GM19043 (cell line): ENCODE data around the gene RIPOR2.

ENCODE experiments used
- ATAC-seq: cut with Tn5 transposase; IDR thresholded peaks from one replicate; pipeline ENCODE4 v1.9.1; 2021; ENCODE audit warnings: low read depth; ENCODE audit not compliant: unreplicated experiment

The RIPOR2 gene

DNA sequence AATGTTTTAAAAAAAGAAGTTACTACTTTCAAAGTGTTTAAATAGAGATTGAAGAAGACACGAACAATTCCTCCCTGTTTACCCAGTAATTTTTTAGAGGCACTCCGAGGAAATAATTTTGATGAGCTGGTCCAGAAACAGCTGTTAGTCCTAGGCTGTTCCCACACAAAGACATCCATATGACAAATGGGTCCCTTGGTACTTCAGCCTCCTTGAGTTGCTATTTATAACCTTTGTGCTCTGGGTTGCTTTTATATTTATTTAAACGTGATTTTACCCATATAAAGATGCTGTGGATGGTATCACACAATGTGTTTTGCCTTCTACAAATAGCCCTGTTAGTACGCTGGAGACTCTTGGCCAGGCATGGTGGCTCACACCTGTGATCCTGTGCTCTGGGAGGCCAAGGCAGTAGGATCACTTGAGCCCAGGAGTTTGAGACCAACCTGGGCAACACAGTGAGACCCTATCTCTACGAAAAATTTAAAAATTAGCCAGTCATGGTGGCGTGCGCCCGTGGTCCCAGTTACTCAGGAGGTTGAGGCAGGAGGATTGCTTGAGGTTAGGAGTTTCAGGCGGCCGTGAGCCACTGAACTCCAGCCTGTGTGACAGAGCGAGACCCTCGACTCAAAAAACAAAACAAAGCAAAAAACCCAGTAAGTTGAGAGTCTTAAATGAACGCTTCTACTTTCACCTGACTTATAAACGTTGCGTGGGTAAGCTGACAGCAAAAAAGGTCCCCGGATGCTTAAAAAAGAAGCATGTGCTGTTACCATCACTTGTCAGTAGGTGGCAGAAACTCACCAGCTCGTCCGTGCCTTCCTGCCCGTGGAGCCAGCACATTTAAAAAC is 80.1 kb downstream of the RIPOR2 start:
- ATAC-seq = no peak

DNA sequence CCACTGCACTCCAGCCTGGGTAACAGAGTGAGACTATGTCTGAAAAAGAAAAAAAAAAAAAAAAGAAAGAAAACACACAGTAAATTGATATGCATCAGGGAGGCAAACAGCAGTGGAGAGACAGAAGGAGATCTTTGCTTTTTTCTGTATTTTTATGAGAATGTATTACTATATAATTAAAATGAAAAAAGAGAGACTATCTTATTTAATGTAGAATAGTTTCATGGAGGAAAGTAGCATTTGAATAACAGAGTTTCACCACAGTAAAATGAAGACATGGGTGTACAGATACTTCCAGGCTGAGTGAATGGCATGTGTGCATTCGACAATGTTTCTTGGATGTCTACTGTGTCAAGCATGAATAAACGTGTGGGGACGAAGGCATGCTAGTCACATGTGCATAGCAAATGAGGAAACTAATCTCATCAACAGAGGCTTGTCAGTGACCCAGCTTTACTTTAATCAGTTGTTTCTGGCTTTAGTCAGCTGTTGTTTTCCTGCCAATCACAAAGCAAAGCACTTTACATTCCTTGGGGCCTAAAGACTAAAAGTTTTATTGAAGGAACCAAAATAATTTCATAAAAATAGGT is 81.6 kb downstream of the RIPOR2 start:
- no peak for ATAC-seq

DNA sequence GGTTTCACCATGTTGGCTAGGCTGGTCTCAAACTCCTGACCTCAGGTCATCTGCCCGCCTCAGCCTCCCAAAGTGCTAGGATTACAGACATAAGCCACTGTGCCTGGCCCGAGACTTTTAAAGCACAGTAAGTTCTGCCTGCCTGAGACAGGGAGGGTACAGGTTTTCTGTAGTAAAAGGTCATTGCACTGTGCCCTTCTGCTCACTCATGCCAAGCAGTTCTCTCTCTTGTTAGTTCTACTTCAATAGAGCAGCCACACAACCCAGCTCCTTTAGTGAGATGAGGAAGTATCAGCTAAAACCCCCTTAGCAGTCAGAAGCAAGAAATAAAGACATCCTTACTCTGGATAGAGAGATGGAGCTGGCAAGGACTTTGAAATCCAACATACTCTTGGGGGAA is 84.7 kb downstream of the RIPOR2 start:
- ATAC-seq = no peak

DNA sequence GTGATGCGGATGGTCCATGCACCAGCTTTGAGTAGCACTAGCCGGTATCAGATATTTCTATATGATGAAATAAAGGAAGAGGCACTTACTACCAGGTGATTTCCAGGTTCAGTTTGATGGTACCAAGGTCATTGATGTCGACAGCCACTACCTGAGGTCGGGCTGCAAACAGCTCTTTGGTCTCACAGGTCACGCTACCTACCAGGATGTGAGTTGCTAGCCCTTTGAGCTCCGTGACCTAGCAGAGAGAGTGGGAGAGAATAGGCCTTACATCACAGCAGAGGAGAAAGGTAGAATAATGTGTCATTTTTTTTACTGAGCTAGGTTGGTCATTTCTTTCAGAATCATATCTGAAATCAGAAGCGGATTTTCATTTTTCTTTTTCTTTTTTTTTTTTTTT is 86.0 kb downstream of the RIPOR2 start:
- no peak for ATAC-seq

DNA sequence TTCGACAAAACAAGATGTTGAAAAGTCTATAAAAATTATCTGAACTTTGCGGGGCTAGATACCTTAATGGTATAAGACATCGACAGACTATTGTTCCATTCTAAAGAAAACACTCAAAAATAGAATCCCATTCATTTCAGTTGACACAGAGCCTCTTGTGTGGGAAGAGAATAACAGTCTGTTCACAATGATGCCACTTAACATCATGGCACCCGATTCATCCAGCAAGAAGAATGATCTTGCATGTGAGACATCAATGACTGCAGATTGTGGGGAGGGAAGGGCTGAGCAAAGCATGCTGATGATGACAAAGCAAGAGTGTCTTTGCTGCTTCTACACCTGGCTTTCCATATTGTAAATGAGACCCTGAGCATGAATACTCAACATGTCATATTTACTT is 87.3 kb downstream of the RIPOR2 start:
- no peak for ATAC-seq

DNA sequence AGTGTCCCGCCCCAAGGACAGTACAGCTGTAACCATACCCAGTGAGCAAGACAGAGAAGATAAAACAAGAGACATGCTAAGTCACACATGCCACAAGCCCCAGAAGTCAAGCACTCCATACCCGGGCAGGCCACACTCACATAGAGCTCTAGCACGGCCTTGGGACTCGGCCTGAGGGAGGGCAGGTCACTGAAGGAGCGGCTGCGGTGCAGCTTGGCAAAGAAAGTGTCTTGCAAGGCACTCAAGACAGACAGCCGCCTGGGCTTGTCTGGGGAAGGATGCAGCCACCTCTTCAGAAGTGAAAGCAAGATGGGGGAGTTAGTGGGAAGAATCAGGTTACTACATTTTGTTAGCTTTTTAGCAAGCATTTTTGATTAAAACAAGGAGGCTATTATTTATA is 88.4 kb downstream of the RIPOR2 start:
- ATAC-seq = no peak

DNA sequence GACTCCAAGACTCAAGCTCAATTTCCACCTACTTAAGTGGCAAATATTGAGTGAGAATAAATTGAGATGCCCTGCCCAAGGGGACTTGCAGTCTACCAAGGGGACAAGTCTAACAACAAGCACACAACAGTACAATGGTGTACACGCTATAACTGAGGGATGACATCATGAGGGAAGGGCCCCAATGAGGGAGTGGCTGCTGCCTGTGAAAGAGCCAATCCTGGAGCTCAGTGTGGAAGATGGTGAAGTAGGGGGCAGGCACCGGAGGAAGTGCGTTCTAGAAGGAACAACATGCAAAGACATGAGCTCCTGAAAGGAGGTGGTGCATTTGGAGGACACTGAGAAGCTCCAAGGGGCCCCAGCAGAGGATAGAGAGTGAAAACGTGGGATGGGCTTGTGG is 90.2 kb downstream of the RIPOR2 start:
- ATAC-seq = no peak

DNA sequence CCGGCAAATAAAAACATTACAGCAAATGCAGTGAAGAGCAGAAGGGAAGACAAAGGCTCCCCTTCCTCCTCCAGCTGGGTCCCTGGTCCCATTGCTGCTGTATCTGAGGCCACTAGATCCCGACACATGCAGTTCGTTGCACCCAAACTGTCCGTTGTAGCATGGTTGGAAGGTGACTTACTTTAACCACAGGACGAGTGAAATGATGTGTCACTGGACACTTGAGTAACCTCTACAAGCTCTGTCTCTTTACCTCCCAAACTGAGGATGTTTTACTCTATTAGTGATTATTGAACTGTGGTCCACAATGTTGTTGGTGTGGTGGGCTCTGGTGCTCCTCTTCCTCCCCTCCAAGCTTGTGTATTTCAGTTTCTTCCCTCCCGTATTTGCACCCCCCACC is 90.9 kb downstream of the RIPOR2 start:
- ATAC-seq = no peak

DNA sequence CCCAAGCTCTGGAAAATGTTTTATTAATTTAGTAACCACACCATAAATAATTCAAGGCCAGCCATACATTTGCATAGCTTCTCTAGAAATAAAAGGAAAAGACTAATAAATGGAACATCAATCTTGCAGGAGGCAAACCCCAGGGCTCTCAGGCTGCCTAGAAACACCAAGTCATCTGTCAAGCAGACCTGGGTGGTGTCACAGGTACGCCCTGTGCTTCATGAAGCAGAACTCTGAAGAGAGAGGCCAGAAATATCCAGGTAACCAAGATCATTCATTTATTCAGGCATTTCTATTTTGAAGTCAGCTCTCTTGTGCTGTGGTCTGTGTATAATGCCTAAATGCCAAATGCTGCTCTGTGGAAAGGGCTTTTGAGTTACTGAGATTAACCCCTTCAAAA is 91.7 kb downstream of the RIPOR2 start:
- ATAC-seq = no peak

DNA sequence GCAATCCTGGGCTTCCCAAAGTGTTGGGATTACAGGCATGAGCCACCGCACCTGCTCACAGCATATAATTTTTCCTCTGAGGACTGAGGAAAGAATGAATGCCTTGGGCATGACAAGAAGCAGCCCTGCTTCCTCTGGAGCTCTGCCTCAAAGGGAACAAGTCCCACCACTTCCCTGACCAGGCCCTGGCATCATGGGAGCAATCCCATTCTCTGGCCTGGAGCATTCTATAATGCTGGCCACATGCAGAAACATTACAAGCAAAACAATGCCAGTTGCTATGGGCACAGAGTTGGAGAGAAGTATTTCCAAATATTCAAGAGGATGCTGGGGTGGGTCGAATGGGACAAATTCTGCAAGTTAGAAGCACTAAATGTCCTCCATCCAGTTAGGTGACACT is 95.6 kb downstream of the RIPOR2 start:
- ATAC-seq = no peak

DNA sequence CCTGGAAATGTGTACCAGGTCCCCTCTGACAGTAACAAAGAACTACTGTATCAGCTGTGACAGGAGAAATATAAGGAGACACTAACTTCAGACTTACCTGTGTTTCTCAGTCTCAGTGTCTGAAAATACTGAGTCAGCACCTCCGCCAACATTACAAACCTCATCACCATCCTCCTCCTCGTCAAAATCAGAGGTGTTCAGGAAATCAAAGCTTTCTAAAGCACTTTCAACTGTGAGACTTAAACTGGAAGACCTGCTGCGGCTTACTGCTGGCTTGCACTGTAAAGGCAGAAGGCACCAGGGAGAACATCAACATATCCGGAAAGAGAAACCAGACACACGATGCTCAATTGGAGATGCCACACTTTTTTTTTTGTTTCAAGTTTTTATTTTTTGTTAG is 96.8 kb downstream of the RIPOR2 start:
- ATAC-seq = no peak

DNA sequence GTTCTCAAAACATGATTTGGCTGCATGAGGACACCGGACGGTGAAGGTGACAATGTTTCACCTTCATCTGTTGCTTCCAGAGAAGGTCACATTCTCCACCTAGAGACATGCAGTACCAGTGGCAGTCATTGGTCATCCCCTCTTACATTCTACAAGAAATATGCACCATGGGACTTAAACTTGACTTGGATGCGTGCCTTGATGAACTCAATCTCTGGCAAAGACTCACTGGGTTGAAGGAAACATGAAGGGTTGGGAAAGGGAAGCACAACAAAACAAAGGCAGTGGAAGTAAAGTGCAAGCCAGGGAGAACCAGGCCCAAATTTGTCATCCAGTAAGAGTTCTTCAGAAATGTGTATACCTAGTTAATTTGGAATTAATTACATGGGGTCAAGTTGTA is 97.7 kb downstream of the RIPOR2 start:
- no peak for ATAC-seq

DNA sequence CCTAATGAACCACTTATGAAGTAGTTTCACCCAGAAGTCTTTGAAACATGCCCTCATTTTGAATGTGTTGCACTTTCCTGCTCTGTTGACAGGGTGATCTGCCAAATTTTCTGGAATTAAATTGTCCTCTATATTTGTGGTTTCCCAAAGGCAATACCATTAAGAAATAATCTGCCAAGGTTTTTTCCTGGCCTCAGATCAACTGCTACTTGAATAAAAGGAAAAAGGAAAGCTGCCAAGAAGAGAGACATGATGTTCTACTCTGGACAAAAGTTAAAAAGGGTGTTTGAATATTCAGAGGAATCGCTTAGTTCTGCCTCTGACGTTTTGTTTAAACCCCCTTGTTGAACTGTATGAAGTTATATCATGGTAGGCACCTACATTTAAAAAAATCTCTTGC is 99.7 kb downstream of the RIPOR2 start:
- ATAC-seq = no peak

DNA sequence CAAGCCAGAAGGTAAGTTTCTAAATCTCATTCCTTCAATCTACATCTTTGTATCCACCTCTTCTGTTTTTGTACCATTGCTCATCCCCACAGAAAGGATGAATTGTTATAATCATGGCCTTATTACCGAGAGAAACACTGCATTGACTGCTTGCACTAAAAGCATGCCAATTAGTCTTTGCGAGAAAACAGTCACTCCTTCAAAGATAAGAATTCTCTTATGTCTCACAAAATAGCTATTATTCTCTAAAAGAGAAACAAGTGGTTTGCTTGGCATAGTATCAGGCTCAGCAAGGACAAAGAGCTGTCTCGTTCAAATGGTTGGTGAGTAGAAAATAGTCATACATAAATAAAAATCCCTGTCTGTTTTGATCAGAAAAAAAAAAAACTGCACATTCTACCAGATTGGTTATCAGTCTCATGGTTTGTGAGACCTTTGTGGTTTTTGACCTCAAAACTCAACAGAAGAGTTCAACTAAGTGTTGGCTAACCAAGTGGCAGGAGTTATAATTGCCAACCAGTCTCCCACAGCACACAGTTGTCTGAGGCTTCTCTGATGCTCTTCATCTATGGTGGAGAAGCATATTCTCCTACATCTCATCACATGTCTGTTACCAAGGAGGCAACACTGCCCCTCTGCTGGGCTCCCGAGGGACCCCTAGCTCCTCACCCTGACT is 101.9 kb downstream of the RIPOR2 start:
- no peak for ATAC-seq

DNA sequence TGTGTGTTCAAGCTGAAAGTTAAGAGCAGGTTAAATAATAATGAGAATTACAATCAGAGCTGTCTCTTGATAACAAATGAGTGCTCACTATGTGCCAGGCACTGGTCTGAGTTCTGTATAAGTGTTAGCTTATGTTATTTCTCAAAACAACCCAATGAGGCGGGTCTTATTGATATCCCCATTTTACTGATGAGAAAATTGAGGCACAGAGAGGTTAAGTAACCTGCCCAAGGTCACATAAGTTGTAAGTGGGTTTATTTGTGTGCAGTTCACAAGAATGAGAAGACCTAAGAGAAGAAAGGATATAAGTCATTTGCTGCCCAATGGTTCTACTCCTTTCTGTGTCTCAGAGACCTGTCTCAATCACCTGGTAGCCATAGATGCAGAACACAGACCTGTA is 103.0 kb downstream of the RIPOR2 start:
- no peak for ATAC-seq

DNA sequence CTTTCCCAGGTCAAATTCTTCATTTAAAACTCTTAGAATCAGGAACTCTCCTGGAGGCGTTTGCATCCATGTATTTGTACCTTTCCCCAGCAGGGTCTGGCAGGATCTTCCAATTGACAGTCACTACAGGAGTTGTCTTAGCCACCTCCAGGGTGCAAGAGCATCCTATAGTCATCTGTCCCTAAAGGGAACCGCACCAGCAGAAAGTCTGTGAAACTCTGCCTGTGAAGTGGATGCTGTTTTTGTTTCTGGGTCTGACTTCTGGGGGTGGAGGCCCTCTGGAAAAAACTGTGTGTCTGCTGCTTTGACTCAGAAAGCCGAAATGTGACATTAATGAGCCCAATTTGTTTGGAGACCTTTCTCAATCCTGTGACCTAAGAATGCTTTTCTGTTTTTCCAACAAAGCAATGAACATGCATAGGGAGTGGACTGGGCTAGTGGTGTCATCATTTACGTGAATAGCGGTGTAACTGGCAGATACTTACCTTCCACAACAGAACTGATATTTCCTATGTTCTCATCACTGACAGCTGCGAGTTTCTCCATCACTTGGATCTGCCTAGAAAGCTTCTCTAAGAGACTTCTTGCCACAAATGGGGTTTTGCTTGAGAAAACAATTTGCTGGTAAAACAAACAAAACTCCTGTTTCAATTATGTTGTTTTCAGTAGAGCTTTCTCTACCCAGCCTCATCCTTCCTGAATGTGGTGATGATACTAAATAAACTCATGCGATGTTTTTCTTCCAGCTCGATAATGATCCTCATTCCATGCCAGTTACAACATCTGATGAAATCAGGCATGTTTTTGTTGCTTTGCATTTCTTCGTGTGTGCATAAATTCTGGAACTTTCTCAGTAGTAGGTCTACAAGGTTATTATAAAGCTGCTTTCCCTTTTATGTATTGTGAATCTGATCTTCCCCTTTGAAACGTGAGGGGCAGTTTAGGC is 103.7 kb downstream of the RIPOR2 start:
- ATAC-seq = no peak

DNA sequence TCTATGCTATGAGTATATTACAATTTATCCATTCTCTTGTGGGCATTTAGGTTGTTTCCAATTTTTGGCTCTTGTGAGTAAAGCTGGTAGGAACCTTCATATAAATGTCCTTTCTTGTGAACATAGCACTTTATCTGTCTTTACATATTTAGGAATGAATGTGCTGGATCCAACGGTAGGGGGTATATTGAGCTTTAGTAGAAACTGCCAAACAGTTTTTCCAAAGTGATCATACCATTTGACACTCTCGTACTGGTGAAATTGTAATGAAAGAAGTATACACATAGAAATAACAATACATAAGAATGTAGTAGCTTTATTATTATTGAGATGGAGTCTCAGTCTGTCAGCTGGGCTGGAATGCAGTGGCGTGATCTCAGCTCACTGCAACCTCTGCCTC is 106.1 kb downstream of the RIPOR2 start:
- ATAC-seq = no peak

DNA sequence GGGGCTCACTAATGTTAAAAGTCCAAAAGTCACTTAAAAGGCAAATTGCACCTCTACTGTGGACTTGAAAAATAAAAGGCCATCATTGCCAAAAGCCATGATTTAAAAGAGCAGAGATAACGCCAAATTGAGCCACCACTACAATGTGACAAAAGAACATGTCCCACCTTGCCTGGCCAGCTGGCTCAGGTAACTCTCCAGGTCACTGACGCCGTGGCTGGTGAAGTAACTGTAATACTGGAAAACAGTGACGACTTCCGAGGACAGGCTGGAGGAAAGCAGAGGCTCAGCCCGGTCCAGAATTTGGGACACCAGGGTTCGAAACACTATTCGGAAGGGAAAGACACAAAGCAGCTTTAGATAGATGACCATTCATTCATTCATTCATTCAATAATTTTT is 107.8 kb downstream of the RIPOR2 start:
- ATAC-seq = no peak

DNA sequence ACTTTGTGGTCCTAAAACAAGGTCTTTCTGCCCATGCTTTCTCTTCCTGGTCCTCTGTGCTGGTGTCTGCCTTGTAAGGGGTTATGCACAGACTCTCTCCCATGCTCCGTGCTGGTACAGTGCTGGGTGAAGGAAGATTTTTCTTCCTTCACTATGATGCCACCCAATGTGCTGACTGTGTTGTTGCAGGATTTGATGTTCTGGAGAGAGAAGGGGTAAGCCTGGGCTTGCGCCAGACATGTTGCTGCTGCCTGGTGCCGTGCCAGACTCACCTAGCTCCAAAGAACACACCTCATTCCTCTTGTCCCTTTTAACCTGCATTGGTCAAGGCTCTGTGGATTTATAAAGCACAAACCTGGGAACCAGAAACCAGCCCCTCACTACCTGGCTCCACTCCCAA is 108.6 kb downstream of the RIPOR2 start:
- ATAC-seq = no peak

DNA sequence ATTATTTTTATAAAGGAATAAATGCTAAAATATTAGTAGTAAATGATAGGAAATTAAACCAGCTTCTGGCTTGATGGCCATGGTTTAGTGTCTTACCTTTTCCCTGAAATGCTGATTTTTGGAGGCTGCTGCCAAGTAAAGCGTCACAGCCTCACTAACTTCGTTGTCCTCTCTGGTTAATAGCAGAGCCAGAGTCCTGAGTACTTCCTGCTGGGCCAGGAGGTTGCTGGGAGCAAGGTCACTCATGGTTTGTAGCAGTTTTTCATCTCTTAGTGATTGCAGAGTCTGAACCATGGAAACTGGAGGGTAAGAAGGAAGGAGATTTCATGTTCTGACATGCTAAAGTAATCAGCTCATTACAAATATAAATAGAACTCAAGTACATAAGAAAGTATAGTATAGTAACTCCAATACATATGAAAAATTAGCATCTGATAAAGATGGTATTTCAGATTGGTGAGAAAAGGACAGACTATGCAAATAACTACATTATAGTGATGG is 110.6 kb downstream of the RIPOR2 start:
- no peak for ATAC-seq
